PC-3 (cell line): ENCODE results near the gene ADCY3. TPM values are rescaled to one million over a fixed set of nuclear protein-coding genes. Genes with fewer than 3 reads are reported as not detected.

ENCODE experiments used
- ATAC-seq: fragments of 200-7000 bp; cut with Tn5 transposase; 2 replicates; pipeline ENCODE4 v1.9.1; 2020; ENCODE audit warnings: mild to moderate bottlenecking, moderate library complexity
- BruUV-seq: library from RNA; stranded (reverse); fragments of 400-500 nt; replicated peaks from 2 replicates; lab custom pipeline; 2021; lab: Mats Ljungman, UMichigan
- CTCF ChIA-PET: fragments of 300-600 bp; sonication (Branson Sonifier 250); formaldehyde crosslinking; loops from one replicate; lab custom pipeline; 2022; ENCODE audit warnings: antibody characterized with exemption; lab: Charles Lee
- POLR2A ChIA-PET: fragments of 300-600 bp; sonication (Branson Sonifier 250); formaldehyde crosslinking; loops from one replicate; lab custom pipeline; 2022; ENCODE audit warnings: antibody characterized with exemption; ENCODE audit not compliant: unreplicated experiment; lab: Charles Lee
- DNase-seq: peaks from one replicate; pipeline ENCODE4 v3.0.0-alpha.2; 2015
- H2AFZ ChIP-seq: fragments of 300-600 bp; sonication (generic); 2 replicates; pipeline ENCODE4 v1.6.0; 2016; ENCODE audit warnings: antibody characterized with exemption, low read length
- H3F3A ChIP-seq: fragments of 300-600 bp; sonication (generic); one replicate; pipeline ENCODE4 v1.6.0; 2017; ENCODE audit warnings: antibody characterized with exemption, low read length, control low read depth, mild to moderate bottlenecking; ENCODE audit not compliant: unreplicated experiment
- H3K27ac ChIP-seq: fragments of 300-600 bp; sonication (generic); 2 replicates; pipeline ENCODE4 v1.5.1; 2016; ENCODE audit warnings: mild to moderate bottlenecking, low read length
- H3K27me3 ChIP-seq: fragments of 300-600 bp; sonication (generic); 2 replicates; pipeline ENCODE4 v1.6.1; 2016; ENCODE audit warnings: low read length, mixed read lengths
- H3K36me3 ChIP-seq: fragments of 300-600 bp; sonication (generic); 2 replicates; pipeline ENCODE4 v1.6.1; 2016; ENCODE audit warnings: low read depth, mixed run types, low read length, mixed read lengths
- H3K4me1 ChIP-seq: fragments of 300-600 bp; sonication (generic); 2 replicates; pipeline ENCODE4 v1.5.1; 2016; ENCODE audit warnings: low read length; ENCODE audit not compliant: insufficient read depth
- H3K4me2 ChIP-seq: fragments of 300-600 bp; sonication (generic); 2 replicates; pipeline ENCODE4 v1.6.0; 2016; ENCODE audit warnings: low read length
- H3K4me3 ChIP-seq: fragments of 300-600 bp; sonication (generic); 2 replicates; pipeline ENCODE4 v1.5.1; 2016; ENCODE audit warnings: mild to moderate bottlenecking, low read length, mixed read lengths
- H3K79me2 ChIP-seq: fragments of 300-600 bp; sonication (generic); 2 replicates; pipeline ENCODE4 v1.6.1; 2017; ENCODE audit warnings: low read length, mixed read lengths
- H3K9ac ChIP-seq: fragments of 300-600 bp; sonication (generic); 2 replicates; pipeline ENCODE4 v1.6.0; 2016; ENCODE audit warnings: mild to moderate bottlenecking, low read length
- H3K9me2 ChIP-seq: fragments of 300-600 bp; sonication (generic); replicated peaks from 2 replicates; pipeline ENCODE4 v1.6.1; 2016; ENCODE audit warnings: mixed run types, low read length, mixed read lengths
- H3K9me3 ChIP-seq: fragments of 300-600 bp; sonication (generic); 2 replicates; pipeline ENCODE4 v1.6.1; 2016; ENCODE audit warnings: low read length, mixed read lengths
- H4K20me1 ChIP-seq: fragments of 300-600 bp; sonication (generic); 2 replicates; pipeline ENCODE4 v1.6.1; 2016; ENCODE audit warnings: low read length, mixed read lengths
- EZH2 ChIP-seq: fragments of 300-600 bp; sonication (generic); IDR thresholded peaks from one replicate; pipeline ENCODE4 v1.6.1; 2017; ENCODE audit warnings: antibody characterized with exemption, mild to moderate bottlenecking, low read length; ENCODE audit not compliant: unreplicated experiment
- EZH2phosphoT487 ChIP-seq: fragments of 300-600 bp; sonication (generic); IDR thresholded peaks from 2 replicates; pipeline ENCODE4 v1.6.1; 2018; ENCODE audit warnings: mild to moderate bottlenecking, antibody characterized with exemption, low read length, borderline replicate concordance
- intact Hi-C: fragments of 100-400 bp; cut with micrococcal nuclease; formaldehyde crosslinking; loops from 2 replicates; pipeline ENCODE4 v1.9.0; 2023
- total RNA-seq: library from RNA; depleted of rRNA; stranded (reverse); fragments of >200 nt; gene quantifications from 2 replicates; pipeline ENCODE4 v1.2.3, GENCODE V29; 2014
- TF ChIP-seq, protein P1 (sequence below): fragments of 300-600 bp; sonication (generic); conservative IDR thresholded peaks from 2 replicates; pipeline ENCODE4 v1.5.1; 2017; ENCODE audit warnings: antibody characterized with exemption, low read depth, mild to moderate bottlenecking, low read length

Gene ADCY3
- total RNA-seq, 1 experiment from 2014 or later: 52.0 TPM

DNA sequence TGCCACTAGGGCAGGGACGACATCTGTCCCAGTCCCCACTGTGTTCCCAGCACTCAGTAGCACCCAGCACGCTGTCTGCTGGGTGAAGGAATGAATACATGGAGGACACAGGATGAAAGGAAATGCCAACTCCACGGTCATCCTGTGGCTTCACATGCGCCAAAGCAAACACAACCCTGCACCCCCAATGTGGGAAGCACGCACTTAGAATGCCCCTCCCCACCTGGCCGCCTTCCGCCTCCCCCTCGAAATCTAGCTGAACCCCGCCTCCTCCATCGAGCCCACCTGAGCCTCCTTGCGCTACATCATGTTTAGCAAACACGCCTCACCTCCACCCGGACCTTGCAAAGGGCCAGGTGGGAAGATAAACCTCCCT, 33.9 kb downstream of the ADCY3 start:
- POLR2A ChIA-PET: no interaction called here
- Histone ChIP-seq H3F3A (no peaks in the 10 kb centered on the region), H2AFZ (no peak overlapping the region), H4K20me1 (no peaks in the 10 kb centered on the region), H3K36me3 (no peaks in the 10 kb centered on the region), H3K9ac (no peak overlapping the region), H3K9me2 (no peaks in the 10 kb centered on the region), H3K4me3 (no peak overlapping the region), H3K4me1 (no peaks in the 10 kb centered on the region), H3K9me3 (no peaks in the 10 kb centered on the region), H3K79me2 (no peaks in the 10 kb centered on the region), H3K27ac (no peak overlapping the region), H3K4me2 (no peak overlapping the region), H3K27me3 (no peaks in the 10 kb centered on the region)
- DNase-seq: no peak
- TF ChIP-seq EZH2 (no peak), EZH2phosphoT487 (no peak)
- TF ChIP-seq, protein P1, sequence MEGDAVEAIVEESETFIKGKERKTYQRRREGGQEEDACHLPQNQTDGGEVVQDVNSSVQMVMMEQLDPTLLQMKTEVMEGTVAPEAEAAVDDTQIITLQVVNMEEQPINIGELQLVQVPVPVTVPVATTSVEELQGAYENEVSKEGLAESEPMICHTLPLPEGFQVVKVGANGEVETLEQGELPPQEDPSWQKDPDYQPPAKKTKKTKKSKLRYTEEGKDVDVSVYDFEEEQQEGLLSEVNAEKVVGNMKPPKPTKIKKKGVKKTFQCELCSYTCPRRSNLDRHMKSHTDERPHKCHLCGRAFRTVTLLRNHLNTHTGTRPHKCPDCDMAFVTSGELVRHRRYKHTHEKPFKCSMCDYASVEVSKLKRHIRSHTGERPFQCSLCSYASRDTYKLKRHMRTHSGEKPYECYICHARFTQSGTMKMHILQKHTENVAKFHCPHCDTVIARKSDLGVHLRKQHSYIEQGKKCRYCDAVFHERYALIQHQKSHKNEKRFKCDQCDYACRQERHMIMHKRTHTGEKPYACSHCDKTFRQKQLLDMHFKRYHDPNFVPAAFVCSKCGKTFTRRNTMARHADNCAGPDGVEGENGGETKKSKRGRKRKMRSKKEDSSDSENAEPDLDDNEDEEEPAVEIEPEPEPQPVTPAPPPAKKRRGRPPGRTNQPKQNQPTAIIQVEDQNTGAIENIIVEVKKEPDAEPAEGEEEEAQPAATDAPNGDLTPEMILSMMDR: no peak
- CTCF ChIA-PET: no interaction called here
- BruUV-seq: no TSS peak
- ATAC-seq: no peak
- intact Hi-C loops: no loop called here

DNA sequence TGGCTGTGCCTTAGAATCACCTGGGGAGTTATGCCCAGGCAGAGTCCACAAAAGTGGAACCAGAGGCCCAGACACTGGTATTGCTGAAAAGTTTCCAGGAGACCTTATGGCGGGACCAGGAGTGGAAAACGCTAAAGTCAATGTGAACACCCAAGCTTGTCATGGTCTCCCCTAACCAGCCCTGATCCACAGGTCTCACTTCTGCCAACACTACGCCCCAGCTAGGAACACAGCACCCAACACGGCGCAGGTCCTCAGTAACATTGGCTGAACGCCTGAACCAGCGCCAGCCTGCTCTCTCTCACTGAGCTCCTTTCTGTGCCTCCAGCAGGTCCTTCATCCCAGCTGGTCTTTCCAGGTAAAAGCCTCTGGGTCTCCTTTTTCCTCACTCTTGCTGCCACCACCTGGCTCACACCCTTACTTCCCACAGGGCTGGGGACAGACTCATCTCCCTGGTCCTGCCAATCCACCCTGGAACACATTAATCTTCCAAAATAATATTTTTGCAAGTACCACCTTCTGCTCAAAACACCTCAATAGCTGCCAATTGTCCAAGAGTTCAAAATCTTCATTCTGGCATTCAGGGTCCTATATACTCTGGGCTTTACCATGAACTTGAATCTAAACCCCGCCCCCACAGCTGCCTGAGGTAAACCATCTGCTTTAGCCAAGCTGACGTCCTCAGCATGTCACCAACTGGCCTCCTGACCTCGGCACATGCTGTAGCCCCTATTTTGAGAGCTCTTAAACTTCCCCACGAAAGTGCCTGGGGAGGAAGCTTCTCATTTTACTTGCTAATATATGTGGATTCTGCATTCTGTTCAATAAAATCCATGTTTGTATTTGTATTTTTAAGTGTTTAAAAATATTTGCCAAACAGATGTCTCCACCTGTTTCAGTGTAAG, 34.6 kb downstream of the ADCY3 start:
- no peak overlapping the region for H3K4me3 ChIP-seq
- H3K4me2 ChIP-seq: no peak overlapping the region
- POLR2A ChIA-PET: no interaction called here
- H3K27ac ChIP-seq: no peak overlapping the region
- CTCF ChIA-PET: no interaction called here
- H3K4me1 ChIP-seq: no peaks in the 10 kb centered on the region
- ATAC-seq (no peak), DNase-seq (no peak)
- no peak overlapping the region for H2AFZ ChIP-seq
- no peaks in the 10 kb centered on the region for H3K9me2 ChIP-seq
- H3F3A ChIP-seq: no peaks in the 10 kb centered on the region
- no TSS peak for BruUV-seq
- H3K27me3 ChIP-seq: no peaks in the 10 kb centered on the region
- H3K9ac ChIP-seq: no peak overlapping the region
- H3K79me2 ChIP-seq: no peaks in the 10 kb centered on the region
- no peaks in the 10 kb centered on the region for H3K9me3 ChIP-seq
- H3K36me3 ChIP-seq: no peaks in the 10 kb centered on the region
- H4K20me1 ChIP-seq: no peaks in the 10 kb centered on the region
- intact Hi-C loops: no loop called here
- TF ChIP-seq EZH2phosphoT487: no peak
- no peak for TF ChIP-seq EZH2
- TF ChIP-seq, protein P1: no peak

GRCh38 chr2:24883946-24884345, 36.1 kb downstream of the ADCY3 start:
- ChIA-PET POLR2A (no interaction called here), CTCF (no interaction called here)
- TF ChIP-seq, protein P1: no peak
- TF ChIP-seq EZH2phosphoT487: no peak
- TF ChIP-seq EZH2: no peak
- intact Hi-C loops: no loop called here
- no peaks in the 10 kb centered on the region for H3K79me2 ChIP-seq
- H3K4me1 ChIP-seq: no peaks in the 10 kb centered on the region
- H3K27ac ChIP-seq: no peak overlapping the region
- no peaks in the 10 kb centered on the region for H3F3A ChIP-seq
- no peak overlapping the region for H3K4me3 ChIP-seq
- no peaks in the 10 kb centered on the region for H3K9me3 ChIP-seq
- ATAC-seq (no peak), DNase-seq (no peak)
- no peaks in the 10 kb centered on the region for H4K20me1 ChIP-seq
- H3K4me2 ChIP-seq: no peak overlapping the region
- H2AFZ ChIP-seq: no peak overlapping the region
- no peaks in the 10 kb centered on the region for H3K27me3 ChIP-seq
- no peak overlapping the region for H3K9ac ChIP-seq
- no TSS peak for BruUV-seq
- H3K36me3 ChIP-seq: no peaks in the 10 kb centered on the region
- no peaks in the 10 kb centered on the region for H3K9me2 ChIP-seq
